HG03378 (cell line): ENCODE measurements around the gene LYVE1.
"Not testable (repeated sequence)": the region's sequence is repeated elsewhere in the genome, so short reads cannot be mapped to it uniquely, and the experiment has no call there.

Experiments used
- ATAC-seq: cut with Tn5 transposase; IDR thresholded peaks from one replicate; pipeline ENCODE4 v1.9.1; 2021; ENCODE audit warnings: mild to moderate bottlenecking, moderate library complexity; ENCODE audit not compliant: unreplicated experiment

LYVE1 gene, protein sequence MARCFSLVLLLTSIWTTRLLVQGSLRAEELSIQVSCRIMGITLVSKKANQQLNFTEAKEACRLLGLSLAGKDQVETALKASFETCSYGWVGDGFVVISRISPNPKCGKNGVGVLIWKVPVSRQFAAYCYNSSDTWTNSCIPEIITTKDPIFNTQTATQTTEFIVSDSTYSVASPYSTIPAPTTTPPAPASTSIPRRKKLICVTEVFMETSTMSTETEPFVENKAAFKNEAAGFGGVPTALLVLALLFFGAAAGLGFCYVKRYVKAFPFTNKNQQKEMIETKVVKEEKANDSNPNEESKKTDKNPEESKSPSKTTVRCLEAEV

DNA sequence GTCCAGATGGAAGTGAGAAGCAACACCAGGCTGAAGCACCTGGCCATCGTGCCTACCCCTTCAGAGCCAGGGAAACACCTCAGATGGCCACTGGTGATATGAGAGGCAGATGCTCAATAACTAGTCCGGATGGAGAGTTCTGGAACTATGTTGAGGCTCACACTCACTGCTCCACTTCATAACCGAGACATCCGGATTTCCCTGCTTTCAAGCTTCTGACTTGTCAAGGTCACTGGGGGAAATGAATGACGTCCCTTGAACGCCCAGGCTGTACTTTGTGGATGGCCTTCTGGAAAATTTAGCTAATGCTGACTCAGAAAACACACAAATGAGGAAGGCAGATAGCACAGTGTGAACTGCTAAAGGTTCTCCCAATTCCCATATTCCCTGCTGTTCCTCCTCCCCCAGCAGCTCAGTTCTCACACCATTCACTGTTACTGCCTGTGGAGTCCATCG lies at the start of gene LYVE1:
Gene LYVE1 (minus strand): TSS at position 180 of the 456 bp plus-strand sequence. CDS start 133 bp downstream, at position 47.
- no peak for ATAC-seq

DNA sequence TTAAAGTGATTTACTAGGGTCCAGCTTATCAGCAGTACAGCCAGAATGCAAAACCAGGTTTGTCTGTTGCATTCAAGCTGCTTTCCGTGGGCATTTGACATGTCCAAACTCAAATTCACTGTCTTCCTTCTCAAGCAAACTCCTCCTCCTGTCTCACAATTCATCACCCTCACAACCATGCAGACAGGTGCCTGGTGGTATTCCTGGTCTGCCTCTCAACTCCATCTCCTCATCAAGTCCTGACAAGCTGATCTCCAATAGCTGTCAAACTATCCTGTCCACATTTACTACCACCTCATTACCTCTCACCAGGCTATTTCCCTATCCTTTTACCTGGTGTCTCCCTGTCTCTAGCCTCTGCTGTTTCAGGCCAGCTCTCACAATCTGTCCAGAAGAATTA lies 49.1 kb upstream of the LYVE1 start:
- ATAC-seq: no peak

DNA sequence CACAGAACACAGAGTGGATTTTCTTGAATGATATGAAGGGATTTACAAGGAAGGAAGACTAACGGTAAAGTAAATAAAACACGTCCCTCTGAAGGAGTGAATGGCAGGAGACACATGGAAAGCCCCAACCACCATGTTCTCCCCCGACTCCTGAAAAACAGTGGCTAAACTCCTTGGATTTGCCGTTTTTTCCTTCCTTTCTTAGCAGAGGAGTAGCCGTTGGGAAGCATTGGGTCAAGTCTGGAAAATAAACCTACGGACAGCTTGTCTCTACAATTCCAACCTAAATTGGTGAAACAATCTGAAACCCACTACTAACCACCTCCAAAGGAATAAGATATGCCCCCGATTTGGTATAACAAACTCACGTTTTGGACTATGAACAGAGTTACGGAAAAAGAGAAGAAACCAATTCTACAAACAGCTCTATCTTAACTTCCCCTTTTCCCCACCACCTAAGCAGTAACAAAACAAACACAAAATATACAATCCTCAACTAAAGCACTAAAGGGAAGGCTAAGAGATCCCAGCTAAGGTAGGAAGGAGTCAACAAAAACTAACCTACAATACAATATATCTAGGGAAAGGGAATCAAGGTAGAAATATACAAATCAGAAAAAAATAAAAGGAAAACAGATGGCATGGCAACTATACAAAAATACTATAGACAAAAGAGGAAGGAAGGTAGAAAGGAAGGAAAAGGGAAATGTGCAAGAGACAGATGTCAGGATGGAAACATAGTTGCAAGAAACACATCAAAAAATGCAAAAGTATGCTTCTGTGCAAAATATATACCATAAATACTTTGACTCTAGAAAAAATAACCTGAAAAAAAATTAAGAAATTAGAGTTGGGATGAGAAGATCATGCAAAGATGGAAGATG lies 43.8 kb upstream of the LYVE1 start:
- ATAC-seq: no peak

DNA sequence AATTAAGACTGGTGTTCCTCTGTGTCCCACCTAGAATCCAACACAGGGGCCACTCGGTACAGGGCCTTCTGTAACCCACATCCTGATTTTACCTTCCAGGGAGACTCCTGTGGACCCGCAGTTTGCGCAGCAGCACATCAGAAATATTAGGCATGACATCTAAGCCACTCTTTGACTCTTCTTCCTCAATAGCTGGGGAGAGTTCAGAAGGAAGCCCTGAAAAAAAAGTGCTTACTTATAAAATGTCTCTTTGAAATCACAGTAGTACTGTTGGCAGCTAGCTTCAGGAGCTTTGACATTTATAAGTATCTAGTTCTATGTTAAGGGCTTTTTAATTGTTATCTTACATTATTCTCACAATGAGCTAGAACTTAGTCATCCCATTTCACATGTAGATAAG lies 41.2 kb upstream of the LYVE1 start:
- ATAC-seq: no peak

DNA sequence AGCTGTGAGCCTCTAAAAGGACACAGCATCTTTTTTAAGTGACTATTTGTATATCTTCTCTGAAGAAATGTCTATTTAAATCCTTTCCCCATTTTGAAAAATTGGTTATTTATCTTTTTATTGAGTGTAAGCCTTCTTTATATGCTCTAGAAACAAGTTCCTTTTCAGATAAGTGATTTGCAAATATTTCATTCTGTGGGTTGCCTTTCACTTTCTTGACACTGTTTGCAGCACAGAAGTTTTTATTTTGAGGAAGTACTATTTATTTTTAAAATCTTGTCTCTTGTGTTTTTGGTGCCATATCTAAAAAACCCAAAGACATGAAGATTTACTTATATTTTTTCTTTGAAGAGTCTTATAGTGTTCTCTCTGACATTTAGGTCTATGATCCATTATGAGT lies 40.1 kb upstream of the LYVE1 start:
- no peak for ATAC-seq

DNA sequence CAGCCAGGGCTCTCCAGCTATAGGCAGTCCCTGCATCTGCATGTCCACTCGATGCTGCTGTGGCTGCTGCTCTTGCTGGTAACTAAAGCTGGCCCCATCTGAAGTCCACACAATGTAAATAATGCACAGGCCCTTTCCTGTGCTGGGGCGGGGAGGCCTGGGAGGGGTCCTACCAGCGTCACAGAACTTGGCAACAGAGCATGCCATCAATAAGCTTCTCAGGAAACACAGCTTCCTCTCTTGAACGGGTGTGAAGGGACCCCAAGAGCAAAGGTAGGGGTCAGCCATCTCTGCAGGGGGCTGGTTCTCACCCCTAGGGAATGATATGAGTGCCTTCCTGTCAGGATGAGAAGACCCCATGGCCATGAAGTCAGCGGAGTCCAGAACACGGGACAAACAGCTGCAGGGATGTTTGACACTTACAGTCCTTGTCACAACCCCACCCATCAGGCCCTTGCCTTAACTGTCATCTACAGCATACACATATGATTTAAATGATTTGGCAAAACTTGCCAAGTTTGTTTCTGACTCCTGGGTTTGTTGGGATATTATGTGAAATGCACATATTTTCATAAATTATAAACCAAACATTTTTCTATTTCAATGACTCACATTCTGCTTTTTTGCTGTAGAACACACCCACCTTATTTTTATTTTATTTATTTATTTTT lies 39.1 kb upstream of the LYVE1 start:
- ATAC-seq: no peak

DNA sequence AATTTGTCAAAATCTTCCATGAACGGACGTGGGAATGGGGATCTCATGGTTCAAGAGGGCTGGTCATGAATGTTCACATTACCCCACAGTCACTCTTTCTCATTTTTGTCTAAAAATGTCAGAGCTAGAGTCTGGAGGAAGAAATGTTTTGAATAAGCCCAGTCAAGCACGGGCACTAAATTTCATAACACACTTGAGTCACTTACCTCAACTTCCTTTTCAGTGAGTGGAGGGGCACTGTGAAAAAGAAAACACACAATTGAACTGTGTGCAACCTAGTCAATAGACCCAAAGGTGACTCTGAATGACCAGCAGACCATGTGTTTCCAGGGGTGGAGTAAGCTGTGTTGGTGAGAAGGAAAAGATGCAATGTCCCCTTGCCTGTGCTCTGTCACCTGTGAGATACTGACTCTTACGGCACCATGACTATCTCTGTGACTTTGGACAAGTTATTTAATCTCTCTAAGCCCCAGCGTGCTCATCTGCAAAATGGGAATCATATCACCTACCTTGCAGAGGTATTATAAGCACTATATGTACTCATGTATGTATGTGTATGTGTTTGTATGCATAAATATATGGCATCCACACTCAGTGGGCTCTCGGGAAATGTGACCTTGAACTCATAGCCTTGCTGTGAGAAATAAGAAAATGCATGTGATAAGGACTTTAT lies 38.2 kb upstream of the LYVE1 start:
- ATAC-seq: peak; percentile 78

DNA sequence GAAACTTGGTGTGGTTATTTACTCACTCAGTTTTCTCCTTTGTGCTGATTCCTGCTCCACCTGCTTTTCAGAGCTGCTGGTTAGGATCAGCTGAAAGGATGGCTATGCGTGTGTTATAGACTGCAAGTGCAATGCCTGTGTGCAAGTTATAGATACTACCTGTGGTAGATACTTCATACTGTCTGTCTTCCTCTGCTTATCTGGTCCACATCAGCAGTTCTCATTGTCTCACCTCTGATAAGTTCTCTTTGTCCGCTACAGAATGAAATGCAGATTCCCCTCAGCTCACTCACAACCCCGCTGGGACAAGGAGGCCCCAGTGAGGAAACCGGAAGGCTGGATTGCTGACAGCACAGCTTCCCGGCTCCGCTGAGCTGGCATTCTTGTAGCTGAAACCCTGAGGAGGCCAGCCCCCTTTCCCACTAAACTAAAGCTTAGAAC lies 37.5 kb upstream of the LYVE1 start:
- no peak for ATAC-seq

DNA sequence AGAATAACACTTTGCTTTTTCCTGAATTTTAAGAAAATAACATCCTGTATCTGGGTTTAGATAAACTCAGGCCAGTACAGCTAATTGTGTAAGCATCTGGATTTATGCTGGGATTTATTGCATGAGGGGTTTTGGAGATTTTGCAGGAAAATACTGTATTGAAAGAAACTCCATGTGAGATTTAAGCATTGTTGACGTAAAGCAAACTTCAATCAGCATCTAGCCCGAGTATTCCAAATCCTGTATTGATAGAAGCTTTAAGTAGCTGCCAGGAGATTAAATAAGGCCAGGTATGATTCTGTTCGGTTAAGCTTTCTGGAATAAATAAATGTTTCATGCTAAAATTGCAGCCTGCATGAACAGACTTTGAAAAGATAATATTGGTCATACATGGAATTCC lies 36.3 kb upstream of the LYVE1 start:
- no peak for ATAC-seq

DNA sequence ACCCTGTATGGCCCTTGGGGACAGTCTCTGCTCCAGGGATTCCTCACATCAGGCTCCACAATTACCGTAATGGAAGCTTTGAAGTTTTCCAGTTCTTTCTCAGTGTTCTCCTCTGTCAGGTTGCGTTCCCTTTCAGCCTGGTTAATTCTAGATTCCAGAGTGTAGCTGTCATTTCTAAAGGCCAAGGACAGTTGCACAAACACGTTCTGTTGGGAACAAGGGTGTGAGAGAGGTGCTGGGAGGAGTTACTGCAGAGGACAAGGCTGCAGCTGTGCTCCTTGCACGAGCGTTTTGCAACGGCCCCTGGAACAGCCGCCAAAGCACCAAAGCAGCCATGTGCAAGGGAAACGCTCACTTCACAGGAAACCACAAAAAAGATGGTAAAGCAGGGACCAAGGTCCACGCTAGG lies 35.9 kb upstream of the LYVE1 start:
- ATAC-seq: no peak

DNA sequence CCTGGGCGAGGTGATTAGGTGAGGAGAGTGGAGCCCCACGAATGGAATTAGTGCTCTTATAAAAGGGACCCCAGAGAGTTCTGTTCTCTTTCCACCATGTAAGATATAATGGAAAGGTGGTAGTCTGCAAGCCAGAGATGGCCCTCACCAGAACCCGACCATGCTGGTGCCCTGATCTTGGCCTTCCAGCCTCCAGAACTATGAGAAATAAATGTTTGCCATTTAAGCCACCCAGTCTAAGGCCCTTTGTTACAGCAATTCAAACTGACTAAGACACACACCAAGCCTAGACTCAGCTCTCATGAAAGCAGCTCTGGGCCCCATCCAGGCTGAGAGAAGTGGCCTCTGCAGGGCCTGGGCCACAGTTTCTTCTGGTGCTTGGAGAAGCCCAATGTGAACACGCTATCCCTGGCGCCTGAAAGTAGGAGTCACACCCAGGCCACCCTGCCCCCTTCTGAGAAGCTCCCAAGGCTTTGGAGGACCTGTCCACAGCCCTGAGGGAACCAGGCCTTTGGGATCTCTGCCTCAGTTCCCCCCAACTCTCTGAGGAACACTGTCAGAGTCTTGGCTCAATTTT lies 35.3 kb upstream of the LYVE1 start:
- ATAC-seq: no peak

DNA sequence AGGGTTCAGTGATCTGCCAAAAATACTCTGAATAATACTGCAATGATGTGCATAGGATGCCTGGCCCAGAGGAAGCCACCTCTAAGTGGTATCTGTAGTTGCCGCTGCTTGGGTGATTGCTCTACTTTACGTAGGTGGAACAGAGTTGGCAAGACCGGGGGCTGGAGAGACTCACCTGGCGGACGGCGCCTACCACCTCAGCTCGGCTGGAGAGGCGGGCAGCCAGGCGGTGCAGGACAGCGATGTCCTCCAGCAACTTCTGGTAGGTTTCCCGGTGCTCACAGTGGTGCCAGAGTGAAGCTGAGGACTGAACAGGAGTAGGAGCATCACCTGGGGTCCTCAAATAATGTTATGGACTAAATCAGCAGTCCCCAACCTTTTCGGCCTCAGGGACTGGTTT lies 34.5 kb upstream of the LYVE1 start:
- ATAC-seq: no peak

DNA sequence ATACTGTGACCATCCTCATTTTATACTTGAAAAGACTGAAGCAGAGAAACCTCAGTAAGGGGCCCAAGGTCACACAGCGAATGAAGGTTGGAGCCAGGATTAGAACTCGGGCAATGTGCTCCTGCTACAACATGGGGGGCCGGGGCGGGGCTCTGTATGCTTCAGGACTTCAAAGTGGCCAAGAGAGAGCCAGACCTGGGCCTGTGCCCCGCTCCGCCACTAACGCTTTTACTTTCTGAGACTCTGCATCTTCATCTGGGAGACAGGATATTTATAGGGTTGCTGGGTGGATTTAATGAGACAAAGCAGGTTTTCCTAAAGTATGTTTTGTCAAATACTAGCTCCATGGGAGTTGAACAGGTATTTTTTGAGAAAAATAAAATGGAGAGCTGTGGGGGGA lies 33.9 kb upstream of the LYVE1 start:
- no peak for ATAC-seq

DNA sequence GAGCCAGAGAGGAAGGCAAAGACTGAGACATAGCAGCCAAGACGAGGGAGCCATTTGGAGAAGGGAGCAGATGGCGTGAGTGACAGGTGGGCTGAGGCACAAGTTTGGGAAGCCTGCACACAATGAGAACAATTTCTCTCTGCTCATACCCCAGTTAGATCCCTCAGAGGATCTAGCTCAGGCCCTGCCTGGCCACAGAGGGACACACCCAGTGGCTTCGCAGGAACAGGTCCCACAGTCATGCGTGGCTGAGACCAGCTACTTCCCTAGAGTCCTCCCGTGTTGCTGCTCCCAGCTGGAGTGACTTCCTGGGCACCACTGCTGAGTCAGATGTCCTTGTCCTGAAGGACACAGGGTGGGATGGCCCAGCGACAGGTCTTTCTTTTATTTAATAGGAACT lies 33.4 kb upstream of the LYVE1 start:
- no peak for ATAC-seq

DNA sequence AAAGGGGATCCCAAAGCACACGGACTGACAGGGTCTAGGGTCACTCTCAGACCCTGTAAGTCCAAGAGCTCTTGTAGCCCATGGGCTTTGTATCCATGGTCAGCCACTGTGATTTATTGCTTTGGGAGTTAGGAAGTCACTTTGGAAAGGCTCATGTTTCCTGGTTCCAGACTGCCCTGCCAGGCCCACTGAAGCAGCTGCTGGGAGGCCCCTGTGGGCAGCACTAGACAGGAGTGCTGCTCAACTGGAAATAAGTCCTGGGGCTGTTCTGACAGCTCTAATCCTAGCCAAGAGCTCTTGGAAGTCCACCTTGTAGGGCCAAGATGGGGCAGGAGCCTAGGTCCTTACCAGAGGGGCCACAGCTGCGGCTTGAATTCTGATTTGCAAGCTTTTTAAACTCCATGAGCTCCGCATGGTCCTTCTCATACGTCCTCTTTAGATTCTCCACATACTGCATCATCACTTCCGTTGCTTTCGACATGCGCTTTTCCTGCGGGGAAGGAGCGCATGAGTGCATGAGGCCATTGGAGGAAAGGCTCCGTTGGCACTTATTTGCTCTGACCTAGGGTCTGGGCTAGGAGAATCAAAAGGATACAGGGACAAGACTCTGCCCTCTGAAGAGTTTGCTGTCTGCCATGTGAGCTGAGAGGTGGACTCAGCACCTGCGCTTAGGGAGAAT lies 32.2 kb upstream of the LYVE1 start:
- no peak for ATAC-seq

DNA sequence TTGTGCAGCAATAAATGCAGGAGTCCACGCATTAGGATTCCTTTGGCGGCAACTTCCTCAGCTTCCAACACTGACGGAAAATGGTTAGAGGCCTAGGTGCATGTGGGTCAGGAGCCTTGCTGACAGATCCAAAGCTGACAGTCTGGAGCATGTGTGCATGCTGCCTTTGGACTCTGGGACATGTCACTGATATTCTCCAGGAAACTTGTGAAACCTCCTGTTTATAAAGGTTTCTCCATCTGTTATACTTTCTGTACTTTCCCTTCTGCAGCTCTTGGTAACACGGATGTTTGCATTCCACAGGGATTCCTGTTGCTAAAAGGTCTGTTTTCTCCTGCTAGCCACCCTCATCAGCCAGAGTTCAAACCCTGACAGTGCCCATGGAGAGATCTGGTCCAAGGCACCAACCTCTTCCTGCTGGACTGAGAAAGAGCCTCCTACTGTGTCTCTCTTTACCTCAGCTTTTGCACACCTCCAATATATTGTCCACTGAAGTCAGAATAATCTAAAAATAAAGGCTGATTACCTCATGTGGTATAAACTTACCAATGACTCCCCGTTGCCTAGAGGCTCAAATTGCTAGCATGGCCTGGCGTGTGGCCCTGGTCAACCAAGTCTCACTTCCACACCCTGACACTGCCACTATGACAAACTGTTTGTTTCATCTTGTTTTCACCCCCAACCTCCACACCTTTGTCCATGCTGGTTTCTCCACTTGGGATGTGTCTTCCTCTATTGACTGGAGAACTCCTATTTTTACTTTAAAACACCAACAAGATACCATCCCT lies 31.1 kb upstream of the LYVE1 start:
- ATAC-seq: no peak

DNA sequence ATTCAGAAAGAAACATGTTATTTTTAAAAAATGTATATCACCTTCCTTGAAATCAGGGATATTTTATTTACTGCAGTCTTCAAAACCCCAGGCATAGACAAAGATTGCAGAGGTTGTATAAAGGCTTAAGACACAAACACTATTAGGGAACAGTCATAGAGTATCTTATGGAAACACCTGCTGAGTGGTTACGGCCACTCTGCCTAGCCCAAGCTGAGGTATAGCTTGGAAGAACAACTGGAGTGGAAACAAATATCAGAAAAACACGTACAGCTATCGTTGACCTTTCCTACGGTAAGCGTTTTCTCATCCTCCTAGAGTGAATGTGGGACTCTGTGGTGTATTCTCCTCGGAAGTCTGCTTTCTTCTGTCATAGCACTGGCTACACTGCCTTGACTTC lies 30.4 kb upstream of the LYVE1 start:
- ATAC-seq: no peak

DNA sequence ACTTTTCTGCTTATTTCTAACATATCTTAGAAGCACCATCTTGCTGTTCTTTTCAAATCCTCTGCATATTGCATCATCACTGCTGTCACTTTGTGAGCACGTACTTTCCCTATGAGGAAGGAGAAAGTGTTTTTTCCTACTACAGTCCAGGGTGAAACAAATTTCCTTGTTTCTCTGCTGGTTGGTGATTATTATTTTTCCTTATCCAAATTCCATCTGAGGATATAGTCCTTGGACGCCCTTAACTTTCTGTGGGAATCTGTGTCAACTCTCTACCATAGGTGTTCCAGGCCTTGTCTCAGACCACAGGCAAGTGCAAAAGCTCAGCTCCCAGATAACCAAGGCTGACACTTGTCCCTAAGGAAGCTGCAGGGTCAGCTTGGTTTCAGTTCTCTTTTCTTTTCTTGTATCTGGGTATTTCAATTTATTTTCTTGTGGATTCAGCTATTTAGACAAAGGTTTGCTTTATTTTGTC lies 29.4 kb upstream of the LYVE1 start:
- ATAC-seq: no peak

DNA sequence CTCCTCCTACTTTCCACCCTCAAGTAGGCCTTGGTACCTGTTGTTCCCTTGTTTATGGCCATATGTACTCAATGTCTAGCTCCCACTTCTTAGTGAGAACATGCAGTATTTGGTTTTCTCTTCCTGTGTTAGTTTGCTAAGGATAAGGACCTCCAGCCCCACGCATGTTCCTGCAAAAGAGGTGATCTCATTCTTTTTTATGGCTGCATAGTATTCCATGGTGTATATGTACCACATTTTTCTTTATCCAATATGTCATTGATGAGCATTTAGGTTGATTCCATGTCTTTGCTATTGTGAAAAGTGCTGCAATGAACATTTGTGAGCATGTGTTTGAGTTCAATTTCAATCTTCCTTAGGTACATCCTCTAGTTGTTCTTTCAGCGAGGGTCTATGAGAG lies 27.4 kb upstream of the LYVE1 start:
- not testable (repeated sequence) for ATAC-seq
